Adrenal gland (tissue), 12 donors: Measurements from ENCODE around the gene SMIM28. TPM values are rescaled to one million over a fixed set of nuclear protein-coding genes. Genes with fewer than 3 reads are reported as not detected.

Experiments used
- DNase-seq, 7 donors: peaks; one replicate each; pipeline ENCODE4 v3.0.0-alpha.2; 2019 to 2020
- H3K27ac ChIP-seq, 5 donors: fragments of 200-600 bp; sonication (generic) in 4 of 5; 1 replicate in 3 of 5; 2 replicates in 2 of 5; pipeline versions ENCODE4 v1.5.1 to v1.8.0; 2016 to 2020; ENCODE audit warnings: mild to moderate bottlenecking in 1 of 5
- H3K27me3 ChIP-seq: fragments of 200-600 bp; 2 replicates; pipeline ENCODE4 v1.8.0; 2021
- H3K36me3 ChIP-seq, 2 donors: fragments of 200-600 bp; replicated peaks in 1 of 2; 1 replicate in 1 of 2; 2 replicates in 1 of 2; pipeline versions ENCODE4 v1.5.1 to v1.8.0; 2018 to 2022
- H3K4me1 ChIP-seq, 2 donors: fragments of 200-600 bp; replicated peaks in 1 of 2; 1 replicate in 1 of 2; 2 replicates in 1 of 2; pipeline versions ENCODE4 v1.5.1 to v1.8.0; 2018 to 2021
- H3K4me3 ChIP-seq, 4 donors: fragments of 200-600 bp; sonication (generic) in 3 of 4; one replicate each; pipeline ENCODE4 v1.5.1; 2016 to 2018
- H3K9me3 ChIP-seq, 3 donors: fragments of 200-600 bp; sonication (generic) in 1 of 3; replicated peaks in 1 of 3; 1 replicate in 2 of 3; 2 replicates in 1 of 3; pipeline versions ENCODE4 v1.5.1 to v1.8.0; 2016 to 2021
- POLR2A ChIP-seq, 2 donors: fragments of 450-650 bp; IDR thresholded peaks; one replicate each; pipeline ENCODE4 v1.6.1; 2017; ENCODE audit warnings: antibody characterized with exemption in 2 of 2, mild to moderate bottlenecking in 2 of 2, moderate library complexity in 1 of 2
- whole genome bisulfite sequencing, 4 donors: extraction: QIAGEN DNeasy Blood & Tissue Kit in 2 of 4; methylation state at CpG; one replicate each; pipeline versions ENCODE4 v1.1.5 to v1.1.7; 2013 to 2017; 5-methylcytosine and 5-hydroxymethylcytosine counted together
- intact Hi-C, 2 donors: fragments of 100-400 bp; cut with DNase I; formaldehyde crosslinking; loops; one replicate each; pipeline versions ENCODE4 v1.14.1 to v1.15.0; 2022 to 2023
- polyA plus RNA-seq, 3 donors: library from polyadenylated mRNA; stranded (reverse); fragments of 200-250 nt in 2 of 3; fragments of 350-450 nt in 1 of 3; fragmentation: Illumina TruSeq in 1 of 3; extraction: RNeasy Lipid Tissue Mini Kit (QIAGEN cat#74804) in 1 of 3; gene quantifications; one replicate each; pipeline ENCODE4 v1.2.3, GENCODE V29; 2013 to 2014
- total RNA-seq, 9 donors: library from RNA; depleted of rRNA in 4 of 9; stranded (reverse); fragments of >200 nt in 4 of 9; fragments of 120-200 nt in 1 of 9; fragmentation: NEBNext Ultra II Directional in 1 of 9; extraction: Animal tissue kit (Norgen Biotek cat#: 25700) in 1 of 9; gene quantifications; one replicate each; pipeline versions ENCODE4 v1.1.0 to v1.2.4, GENCODE V29; 2013 to 2023
- TF ChIP-seq, protein P1 (sequence below), 6 experiments: fragments of 450-650 bp in 4 of 6; fragments of 200-600 bp in 2 of 6; sonication (generic) in 1 of 6; IDR thresholded peaks; 1 replicate in 5 of 6; 2 replicates in 1 of 6; pipeline versions ENCODE4 v1.5.1 to v1.8.0; 2016 to 2021; ENCODE audit warnings: antibody characterized with exemption in 6 of 6, mild to moderate bottlenecking in 2 of 6, moderate library complexity in 1 of 6
- donor health status: healthy with polysubstance abuse.
- donor health status: Bipolar disorder and iron deficiency.
- donor health status: DM: yes; HTN: yes; CAD: no.
- donor health status: DM: no; HTN: no; CAD: no.
- donor health status: DM: no; HTN: no; CAD: no.
- donor health status: DM: yes; HTN: yes; CAD: no.

The SMIM28 gene
- total and polyA plus RNA-seq, 12 donors: not detected

DNA sequence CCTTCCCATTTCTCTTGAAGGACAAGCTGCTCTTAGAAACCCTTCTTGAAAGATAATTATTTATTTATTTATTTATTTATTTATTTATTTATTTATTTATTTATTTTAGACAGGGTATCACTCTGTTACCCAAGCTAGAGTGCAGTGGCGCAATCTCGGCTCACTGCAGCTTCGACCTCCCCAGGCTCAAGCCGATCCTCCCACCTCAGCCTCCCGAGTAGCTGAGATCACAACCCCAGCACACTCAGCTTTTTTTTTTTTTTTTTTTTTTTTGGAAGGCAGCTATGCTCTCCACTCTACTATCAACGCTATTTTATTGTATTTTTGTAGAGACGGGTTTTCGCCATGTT, 25.1 kb downstream of the SMIM28 start:
- H3K4me3 ChIP-seq: peak overlapping the region in 1 of 4 donors; percentile 80

GRCh38 chr6:138403324-138403800, 25.7 kb downstream of the SMIM28 start:
- Histone ChIP-seq H3K9me3 (no peaks in the 10 kb centered on the region), H3K4me3 (peak overlapping the region in 3 of 4 donors; percentile 80 to 97 (median 88)), H3K4me1 (peaks cover 0 to 10% of the 10 kb centered on the region in 2 donors), H3K27ac (peak overlapping the region in 4 of 5 donors; percentile 80 to 95 (median 89)), H3K36me3 (peaks cover 0 to 26% of the 10 kb centered on the region in 2 donors), H3K27me3 (no peaks in the 10 kb centered on the region)
- TF ChIP-seq, protein P1, sequence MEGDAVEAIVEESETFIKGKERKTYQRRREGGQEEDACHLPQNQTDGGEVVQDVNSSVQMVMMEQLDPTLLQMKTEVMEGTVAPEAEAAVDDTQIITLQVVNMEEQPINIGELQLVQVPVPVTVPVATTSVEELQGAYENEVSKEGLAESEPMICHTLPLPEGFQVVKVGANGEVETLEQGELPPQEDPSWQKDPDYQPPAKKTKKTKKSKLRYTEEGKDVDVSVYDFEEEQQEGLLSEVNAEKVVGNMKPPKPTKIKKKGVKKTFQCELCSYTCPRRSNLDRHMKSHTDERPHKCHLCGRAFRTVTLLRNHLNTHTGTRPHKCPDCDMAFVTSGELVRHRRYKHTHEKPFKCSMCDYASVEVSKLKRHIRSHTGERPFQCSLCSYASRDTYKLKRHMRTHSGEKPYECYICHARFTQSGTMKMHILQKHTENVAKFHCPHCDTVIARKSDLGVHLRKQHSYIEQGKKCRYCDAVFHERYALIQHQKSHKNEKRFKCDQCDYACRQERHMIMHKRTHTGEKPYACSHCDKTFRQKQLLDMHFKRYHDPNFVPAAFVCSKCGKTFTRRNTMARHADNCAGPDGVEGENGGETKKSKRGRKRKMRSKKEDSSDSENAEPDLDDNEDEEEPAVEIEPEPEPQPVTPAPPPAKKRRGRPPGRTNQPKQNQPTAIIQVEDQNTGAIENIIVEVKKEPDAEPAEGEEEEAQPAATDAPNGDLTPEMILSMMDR (IDR thresholded peaks at IDR 0.05): no peak
- TF ChIP-seq POLR2A (IDR thresholded peaks at IDR 0.05): no peak
- DNase-seq: peak; percentile 27 to 59 (median 44)
- 0% methylated on average over 2 to 30 of the region's 30 CpGs for WGBS, 4 donors
- intact Hi-C loops: loop anchor here in 1 of 2 donors (10.0 kb wide), 1 partner anchor 289 kb away; no protein-coding TSS in a partner anchor

More for the DNA sequence above, 25.1 kb downstream of the SMIM28 start:
- Histone ChIP-seq H3K4me1 (peaks cover 0 to 10% of the 10 kb centered on the region in 2 donors), H3K36me3 (peaks cover 0 to 21% of the 10 kb centered on the region in 2 donors), H3K27ac (no peak overlapping the region), H3K27me3 (no peaks in the 10 kb centered on the region), H3K9me3 (no peaks in the 10 kb centered on the region)
- WGBS, 4 donors: 83 to 91% (median 89%) methylated on average over 8 of the region's 8 CpGs
- intact Hi-C loops: loop anchor here in 1 of 2 donors (10.0 kb wide), 1 partner anchor 288 kb away; no protein-coding TSS in a partner anchor
- DNase-seq: no peak
- TF ChIP-seq POLR2A (IDR thresholded peaks at IDR 0.05): no peak

GRCh38 chr6:138403801-138404665, 26.3 kb downstream of the SMIM28 start, which contains the start of gene HEBP2:
Gene HEBP2, plus strand, starts transcription at chr6:138404223. Its CDS starts 273 bp downstream, at chr6:138404496.
- Histone ChIP-seq H3K36me3 (peaks cover 0 to 33% of the 10 kb centered on the region in 2 donors), H3K9me3 (no peaks in the 10 kb centered on the region), H3K4me1 (peaks cover 0 to 10% of the 10 kb centered on the region in 2 donors), H3K27me3 (no peaks in the 10 kb centered on the region), H3K4me3 (peak within 1 kb of the TSS; percentile 60 to 97 (median 84)), H3K27ac (peak within 1 kb of the TSS; percentile 24 to 95 (median 85))
- DNase-seq: peak; percentile 94 to 98 (median 96)
- intact Hi-C loops: loop anchor here in 1 of 2 donors (10.0 kb wide), 1 partner anchor 289 kb away; no protein-coding TSS in a partner anchor
- TF ChIP-seq, protein P1 (IDR thresholded peaks at IDR 0.05): peak in 5 of 6 experiments; percentile 17 to 58 (median 50)
- peak; percentile 69 to 80 for TF ChIP-seq POLR2A (IDR thresholded peaks at IDR 0.05)
- WGBS, 4 donors: 0% methylated on average over 3 to 92 of the region's 92 CpGs

DNA sequence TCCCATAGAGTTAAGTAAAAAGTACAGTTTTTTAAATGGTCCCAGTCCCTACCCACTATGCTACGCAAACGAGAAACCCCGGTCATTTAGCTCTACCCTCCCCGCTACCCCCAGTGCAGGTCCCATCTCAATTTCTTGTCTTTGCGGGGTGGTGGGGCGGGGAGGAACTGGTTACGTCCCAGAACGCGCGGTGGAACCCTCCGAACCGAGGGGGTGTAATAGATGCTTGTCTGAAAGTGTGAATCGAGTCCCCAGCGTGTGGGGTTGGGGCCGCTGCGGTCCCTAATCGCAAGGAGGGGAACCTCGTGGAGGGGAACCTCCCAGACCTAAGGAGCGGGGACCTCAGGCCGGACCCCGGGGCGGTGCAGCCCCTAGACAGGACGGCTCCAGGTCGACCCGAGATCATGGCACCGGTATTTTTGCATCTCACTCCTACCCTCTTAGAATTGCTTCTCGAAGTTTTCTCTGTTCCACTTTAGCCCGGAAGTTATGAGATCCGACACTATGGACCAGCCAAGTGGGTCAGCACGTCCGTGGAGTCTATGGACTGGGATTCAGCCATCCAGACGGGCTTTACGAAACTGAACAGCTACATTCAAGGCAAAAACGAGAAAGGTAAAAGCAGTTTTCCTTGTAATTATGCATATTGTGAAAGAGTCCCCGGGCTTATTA, 27.1 kb downstream of the SMIM28 start:
- Histone ChIP-seq H3K27me3 (no peaks in the 10 kb centered on the region), H3K9me3 (no peaks in the 10 kb centered on the region), H3K36me3 (peaks cover 0 to 41% of the 10 kb centered on the region in 2 donors), H3K4me3 (peak overlapping the region; percentile 60 to 97 (median 84)), H3K27ac (peak overlapping the region; percentile 24 to 95 (median 85)), H3K4me1 (peaks cover 0 to 10% of the 10 kb centered on the region in 2 donors)
- WGBS, 4 donors: 3 to 4% (median 3%) methylated on average over 34 to 35 of the region's 35 CpGs
- DNase-seq: peak in 6 of 7 donors; percentile 32 to 46 (median 42)
- intact Hi-C loops: loop anchor here in 1 of 2 donors (10.0 kb wide), 1 partner anchor 290 kb away; no protein-coding TSS in a partner anchor
- no peak for TF ChIP-seq POLR2A (IDR thresholded peaks at IDR 0.05)
- TF ChIP-seq, protein P1 (IDR thresholded peaks at IDR 0.05): no peak
